Measurements from ENCODE around the gene P3R3URF.

The P3R3URF gene

GRCh38 chr1:46206399-46206798 lies 30.1 kb upstream of the P3R3URF start:
- H3K4me3 ChIP-seq (ENCODE audit: low read depth, low read length) = no peak overlapping the region
- ChIA-PET CTCF (interaction anchor here (0.6 to 5.6 kb wide), 3 partner anchors 15 to 170 kb away, joined by 3 to 49 read pairs (median 3); no protein-coding TSS in a partner anchor), POLR2A (interaction anchor here (1.0 kb wide), 1 partner anchor 12 kb away, joined by 3 read pairs; no protein-coding TSS in a partner anchor)
- peaks cover 0 to 8% of the 10 kb centered on the region in 2 experiments; a peak in 2 of 3 replicates for H3K36me3 ChIP-seq (ENCODE audit: control insufficient read depth in 2 of 2, insufficient read depth in 1 of 2, low read length in 2 of 2)
- TF ChIP-seq FEZF1 (tag by site-specific recombination; IDR thresholded peaks at IDR 0.05) (no peak), ZNF221 (tag by site-specific recombination; IDR thresholded peaks at IDR 0.05; ENCODE audit: borderline replicate concordance) (no peak), ZBTB49 (tag by site-specific recombination; IDR thresholded peaks at IDR 0.05; ENCODE audit: low read depth) (no peak), ZNF266 (tag by site-specific recombination; IDR thresholded peaks at IDR 0.05; ENCODE audit: low read depth) (no peak), ZIC2 (tag by site-specific recombination; IDR thresholded peaks at IDR 0.05) (no peak), ZNF658 (tag by site-specific recombination; IDR thresholded peaks at IDR 0.05) (no peak), ZNF169 (tag by site-specific recombination; IDR thresholded peaks at IDR 0.05) (no peak), ZNF704 (tag by site-specific recombination; IDR thresholded peaks at IDR 0.05) (no peak), KLF8 (tag by site-specific recombination; IDR thresholded peaks at IDR 0.05) (no peak), PATZ1 (tag by site-specific recombination; IDR thresholded peaks at IDR 0.05) (no peak), ZXDB (tag by site-specific recombination; IDR thresholded peaks at IDR 0.05) (no peak), ZBTB48 (tag by site-specific recombination; IDR thresholded peaks at IDR 0.05) (no peak), PRDM1 (tag by site-specific recombination; IDR thresholded peaks at IDR 0.05) (no peak)
- H3K9me3 ChIP-seq (ENCODE audit: control insufficient read depth, insufficient read depth, low read depth, low read length) = no peaks in the 10 kb centered on the region
- H3K4me1 ChIP-seq (ENCODE audit: control insufficient read depth, insufficient read depth, low read length) = no peaks in the 10 kb centered on the region
- no peak overlapping the region for H3K27ac ChIP-seq (ENCODE audit: extremely low read depth, low read depth, low read length)

- H3K36me3 ChIP-seq (ENCODE audit: control insufficient read depth in 2 of 2, insufficient read depth in 1 of 2, low read length in 2 of 2) = peaks cover 0 to 8% of the 10 kb centered on the region in 2 experiments; a peak in 2 of 3 replicates
- no peak overlapping the region for H3K27ac ChIP-seq (ENCODE audit: extremely low read depth, low read depth, low read length)
- H3K4me1 ChIP-seq (ENCODE audit: control insufficient read depth, insufficient read depth, low read length) = no peaks in the 10 kb centered on the region
- CTCF ChIA-PET = interaction anchor here (5.6 kb wide), 1 partner anchor 17 kb away, joined by 49 read pairs; no protein-coding TSS in a partner anchor
- H3K9me3 ChIP-seq (ENCODE audit: control insufficient read depth, insufficient read depth, low read depth, low read length) = no peaks in the 10 kb centered on the region
- no peak overlapping the region for H3K4me3 ChIP-seq (ENCODE audit: low read depth, low read length)
- POLR2A ChIA-PET = interaction anchor here (1.0 kb wide), 1 partner anchor 12 kb away, joined by 3 read pairs; no protein-coding TSS in a partner anchor
- TF ChIP-seq ZNF530 (tag by site-specific recombination; IDR thresholded peaks at IDR 0.05; ENCODE audit: low read depth) (no peak), ZNF658 (tag by site-specific recombination; IDR thresholded peaks at IDR 0.05) (no peak), ZNF692 (tag by site-specific recombination; IDR thresholded peaks at IDR 0.05) (no peak), ZNF148 (tag by site-specific recombination; IDR thresholded peaks at IDR 0.05; ENCODE audit: borderline replicate concordance) (no peak), ZBTB26 (tag by site-specific recombination; optimal IDR thresholded peaks at IDR 0.05) (no peak), ZNF518A (tag by site-specific recombination; conservative IDR thresholded peaks at IDR 0.05; ENCODE audit: low read depth) (no peak)
Observed at GRCh38 chr1:46205791-46206190, 29.5 kb upstream of the P3R3URF start.
